Liver (tissue), 9 donors: ENCODE measurements around the gene PARVB. TPM values are rescaled to one million over a fixed set of nuclear protein-coding genes. Genes with fewer than 3 reads are reported as not detected.

Experiments
- DNase-seq: peaks from one replicate; pipeline ENCODE4 v3.0.0-alpha.2; 2017; ENCODE audit warnings: low spot score
- H3K27ac ChIP-seq, 2 donors: one replicate each; pipeline ENCODE4 v1.7.0; 2013; ENCODE audit warnings: inconsistent platforms in 2 of 2, low read length in 2 of 2, control low read depth in 1 of 2, low read depth in 1 of 2, mild to moderate bottlenecking in 1 of 2
- H3K27me3 ChIP-seq, 4 donors: one replicate each; pipeline versions ENCODE4 v1.6.1 to v1.7.0; 2013; ENCODE audit warnings: low read length in 3 of 4, inconsistent platforms in 1 of 4, mild to moderate bottlenecking in 1 of 4, moderate library complexity in 1 of 4; ENCODE audit not compliant: control insufficient read depth in 4 of 4, insufficient read depth in 4 of 4
- H3K36me3 ChIP-seq, 4 donors: one replicate each; pipeline versions ENCODE4 v1.6.1 to v1.7.0; 2013; ENCODE audit warnings: low read length in 3 of 4, mild to moderate bottlenecking in 3 of 4, low read depth in 1 of 4, moderate library complexity in 1 of 4; ENCODE audit not compliant: control insufficient read depth in 4 of 4, insufficient read depth in 3 of 4
- H3K4me1 ChIP-seq, 4 donors: one replicate each; pipeline versions ENCODE4 v1.6.1 to v1.7.0; 2013; ENCODE audit warnings: low read length in 3 of 4, mild to moderate bottlenecking in 3 of 4, moderate library complexity in 1 of 4; ENCODE audit not compliant: control insufficient read depth in 4 of 4, insufficient read depth in 4 of 4
- H3K4me3 ChIP-seq, 3 donors: one replicate each; pipeline versions ENCODE4 v1.6.1 to v1.7.0; 2013; ENCODE audit warnings: low read length in 3 of 3, control low read depth in 1 of 3, low read depth in 1 of 3, mild to moderate bottlenecking in 1 of 3
- H3K9ac ChIP-seq, 2 donors: one replicate each; pipeline ENCODE4 v1.7.0; 2013; ENCODE audit warnings: low read length in 2 of 2, mild to moderate bottlenecking in 2 of 2, moderate library complexity in 2 of 2, control low read depth in 1 of 2, low read depth in 1 of 2
- H3K9me3 ChIP-seq, 4 donors: one replicate each; pipeline versions ENCODE4 v1.6.1 to v1.7.0; 2013; ENCODE audit warnings: low read length in 3 of 4; ENCODE audit not compliant: control insufficient read depth in 4 of 4
- ATF3 ChIP-seq: IDR thresholded peaks from 2 replicates; pipeline ENCODE4 v1.6.1; 2016; ENCODE audit warnings: antibody characterized with exemption
- CTCF ChIP-seq: fragments of 150-350 bp; IDR thresholded peaks from 2 replicates; pipeline ENCODE4 v1.5.1; 2017; ENCODE audit warnings: improper control_type of control experiment, low read depth, low read length; ENCODE audit not compliant: missing input control
- EGR1 ChIP-seq, 2 donors: IDR thresholded peaks; 2 replicates each; pipeline ENCODE4 v1.6.1; 2016 to 2018; ENCODE audit warnings: antibody characterized with exemption in 2 of 2, low read depth in 2 of 2
- FOXA1 ChIP-seq: IDR thresholded peaks from 2 replicates; pipeline ENCODE4 v1.6.1; 2016; ENCODE audit warnings: antibody characterized with exemption
- FOXA2 ChIP-seq: IDR thresholded peaks from 2 replicates; pipeline ENCODE4 v1.6.1; 2016; ENCODE audit warnings: antibody characterized with exemption
- GABPA ChIP-seq, 2 donors: IDR thresholded peaks in 1 of 2; conservative IDR thresholded peaks in 1 of 2; 2 replicates each; pipeline ENCODE4 v1.6.1; 2016; ENCODE audit warnings: antibody characterized with exemption in 2 of 2, mild to moderate bottlenecking in 1 of 2, moderate library complexity in 1 of 2
- HNF4A ChIP-seq, 2 donors: conservative IDR thresholded peaks; 2 replicates each; pipeline ENCODE4 v1.6.1; 2016; ENCODE audit warnings: antibody characterized with exemption in 2 of 2, mild to moderate bottlenecking in 2 of 2
- HNF4G ChIP-seq: IDR thresholded peaks from 2 replicates; pipeline ENCODE4 v1.6.1; 2016; ENCODE audit warnings: antibody characterized with exemption
- JUND ChIP-seq, 2 donors: IDR thresholded peaks; 2 replicates each; pipeline ENCODE4 v1.6.1; 2016; ENCODE audit warnings: antibody characterized with exemption in 2 of 2
- MAX ChIP-seq: IDR thresholded peaks from 2 replicates; pipeline ENCODE4 v1.6.1; 2016; ENCODE audit warnings: antibody characterized with exemption
- NR2F2 ChIP-seq: IDR thresholded peaks from 2 replicates; pipeline ENCODE4 v1.6.1; 2016; ENCODE audit warnings: antibody characterized with exemption
- RAD21 ChIP-seq, 2 donors: IDR thresholded peaks; 2 replicates each; pipeline ENCODE4 v1.6.1; 2016; ENCODE audit warnings: antibody characterized with exemption in 2 of 2, mild to moderate bottlenecking in 2 of 2
- REST ChIP-seq: IDR thresholded peaks from 2 replicates; pipeline ENCODE4 v1.6.1; 2016; ENCODE audit warnings: antibody characterized with exemption, mild to moderate bottlenecking
- RXRA ChIP-seq, 2 donors: IDR thresholded peaks; 2 replicates each; pipeline ENCODE4 v1.6.1; 2017 to 2018; ENCODE audit warnings: antibody characterized with exemption in 2 of 2, mild to moderate bottlenecking in 1 of 2
- SP1 ChIP-seq: IDR thresholded peaks from 2 replicates; pipeline ENCODE4 v1.6.1; 2018; ENCODE audit warnings: antibody characterized with exemption, mild to moderate bottlenecking
- TAF1 ChIP-seq: conservative IDR thresholded peaks from 2 replicates; pipeline ENCODE4 v1.6.1; 2016; ENCODE audit warnings: antibody characterized with exemption, mild to moderate bottlenecking
- YY1 ChIP-seq: IDR thresholded peaks from 2 replicates; pipeline ENCODE4 v1.6.1; 2016; ENCODE audit warnings: antibody characterized with exemption, mild to moderate bottlenecking
- WGBS: extraction: QIAGEN DNeasy Blood & Tissue Kit; methylation state at CpG from one replicate; pipeline ENCODE4 v1.1.7; 2013; 5-methylcytosine and 5-hydroxymethylcytosine counted together
- polyA plus RNA-seq, 2 donors: library from polyadenylated mRNA; stranded (reverse) in 1 of 2; unstranded in 1 of 2; fragments of 200-250 nt in 1 of 2; fragments of >200 nt in 1 of 2; fragmentation: Nextera tagmentation in 1 of 2; extraction: Ambion mirVana in 1 of 2; gene quantifications; one replicate each; pipeline versions ENCODE4 v1.2.1 to v1.2.3, GENCODE V29; 2013 to 2015
- total RNA-seq, 2 donors: library from RNA; depleted of rRNA; stranded (reverse); fragments of >200 nt; gene quantifications; one replicate each; pipeline ENCODE4 v1.2.3, GENCODE V29; 2014
- TF ChIP-seq, protein P1 (sequence below): IDR thresholded peaks from 2 replicates; pipeline ENCODE4 v1.6.1; 2016; ENCODE audit warnings: antibody characterized with exemption
- donor health status: healthy.
- donor health status: healthy.
- donor health status: healthy.
- donor health status: healthy.
- donor health status: healthy.

PARVB gene
- total and polyA plus RNA-seq, 4 donors, result 3.2 to 55.5 (median 17.7) TPM

DNA sequence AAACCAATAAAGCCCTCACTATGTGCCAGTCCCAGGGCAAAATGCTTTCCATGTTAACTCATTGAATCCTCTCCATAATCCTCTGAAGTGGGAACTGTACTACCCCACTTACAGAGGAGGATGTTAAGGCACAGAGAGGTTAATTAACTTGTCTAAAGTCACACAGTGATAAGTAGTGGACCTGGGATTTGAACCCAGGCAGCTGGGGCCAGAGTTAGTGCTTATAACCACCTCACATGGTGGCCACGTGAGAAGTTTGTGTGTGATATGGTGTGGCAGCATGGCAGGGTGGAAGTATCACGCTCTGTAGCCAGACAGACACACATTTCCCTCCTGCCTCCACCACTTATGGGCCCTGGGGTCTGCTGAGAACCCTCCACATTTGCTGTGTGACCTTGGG lies 173.2 kb downstream of the PARVB start:
- Histone ChIP-seq H3K4me3 (no peak overlapping the region), H3K27me3 (no peaks in the 10 kb centered on the region), H3K9me3 (no peaks in the 10 kb centered on the region), H3K36me3 (peaks cover 0 to 2% (median 0%) of the 10 kb centered on the region in 4 donors), H3K27ac (no peak overlapping the region), H3K4me1 (no peaks in the 10 kb centered on the region), H3K9ac (no peak overlapping the region)
- WGBS, result 85% methylated on average over 2 of the region's 2 CpGs
- DNase-seq, result no peak
- TF ChIP-seq FOXA2, result no peak
- no peak for TF ChIP-seq JUND (IDR thresholded peaks at IDR 0.05)
- no peak for TF ChIP-seq REST
- TF ChIP-seq YY1, result no peak
- TF ChIP-seq SP1, result no peak
- no peak for TF ChIP-seq RXRA (IDR thresholded peaks at IDR 0.05)
- no peak for TF ChIP-seq HNF4G
- TF ChIP-seq CTCF, result no peak
- TF ChIP-seq EGR1 (IDR thresholded peaks at IDR 0.05; ENCODE audit: low read depth in 2 of 2), result no peak
- no peak for TF ChIP-seq RAD21 (IDR thresholded peaks at IDR 0.05)
- TF ChIP-seq ATF3, result no peak
- TF ChIP-seq FOXA1, result no peak
- TF ChIP-seq NR2F2, result no peak
- TF ChIP-seq, protein P1, sequence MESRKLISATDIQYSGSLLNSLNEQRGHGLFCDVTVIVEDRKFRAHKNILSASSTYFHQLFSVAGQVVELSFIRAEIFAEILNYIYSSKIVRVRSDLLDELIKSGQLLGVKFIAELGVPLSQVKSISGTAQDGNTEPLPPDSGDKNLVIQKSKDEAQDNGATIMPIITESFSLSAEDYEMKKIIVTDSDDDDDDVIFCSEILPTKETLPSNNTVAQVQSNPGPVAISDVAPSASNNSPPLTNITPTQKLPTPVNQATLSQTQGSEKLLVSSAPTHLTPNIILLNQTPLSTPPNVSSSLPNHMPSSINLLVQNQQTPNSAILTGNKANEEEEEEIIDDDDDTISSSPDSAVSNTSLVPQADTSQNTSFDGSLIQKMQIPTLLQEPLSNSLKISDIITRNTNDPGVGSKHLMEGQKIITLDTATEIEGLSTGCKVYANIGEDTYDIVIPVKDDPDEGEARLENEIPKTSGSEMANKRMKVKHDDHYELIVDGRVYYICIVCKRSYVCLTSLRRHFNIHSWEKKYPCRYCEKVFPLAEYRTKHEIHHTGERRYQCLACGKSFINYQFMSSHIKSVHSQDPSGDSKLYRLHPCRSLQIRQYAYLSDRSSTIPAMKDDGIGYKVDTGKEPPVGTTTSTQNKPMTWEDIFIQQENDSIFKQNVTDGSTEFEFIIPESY, result no peak
- TF ChIP-seq HNF4A (conservative IDR thresholded peaks at IDR 0.05), result no peak
- TF ChIP-seq GABPA (IDR thresholded peaks at IDR 0.05 in 1 of 2, conservative IDR thresholded peaks at IDR 0.05 in 1 of 2), result no peak

DNA sequence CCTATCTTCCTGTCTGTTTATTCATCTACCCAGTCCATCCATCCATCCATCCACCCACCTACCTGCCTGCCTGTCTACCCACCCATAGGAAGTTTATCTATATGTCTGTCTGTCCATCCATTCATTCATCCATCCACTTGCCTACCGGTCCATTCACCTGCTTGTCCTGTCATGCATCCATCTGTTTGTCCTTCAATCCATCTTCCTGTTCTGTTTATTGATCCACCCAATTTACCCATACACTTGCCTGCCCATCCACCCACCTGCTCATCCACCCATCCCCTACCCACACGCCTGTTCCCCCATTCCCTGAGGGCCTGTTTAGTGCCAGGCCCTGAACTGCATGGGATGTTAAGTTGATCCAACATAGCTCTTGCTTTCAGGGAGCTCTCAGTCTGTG lies 175.1 kb downstream of the PARVB start:
- no peak overlapping the region for H3K9ac ChIP-seq
- WGBS, result 77% methylated on average over 2 of the region's 2 CpGs
- no peak overlapping the region for H3K4me3 ChIP-seq
- H3K36me3 ChIP-seq, result peaks cover 0 to 2% (median 0%) of the 10 kb centered on the region in 4 donors
- no peak overlapping the region for H3K27ac ChIP-seq
- H3K27me3 ChIP-seq, result no peaks in the 10 kb centered on the region
- H3K4me1 ChIP-seq, result no peaks in the 10 kb centered on the region
- H3K9me3 ChIP-seq, result no peaks in the 10 kb centered on the region
- DNase-seq, result no peak
- TF ChIP-seq JUND (IDR thresholded peaks at IDR 0.05), result no peak
- TF ChIP-seq ATF3, result no peak
- no peak for TF ChIP-seq FOXA2
- TF ChIP-seq REST, result no peak
- no peak for TF ChIP-seq RAD21 (IDR thresholded peaks at IDR 0.05)
- no peak for TF ChIP-seq TAF1
- TF ChIP-seq HNF4A (conservative IDR thresholded peaks at IDR 0.05), result no peak
- TF ChIP-seq, protein P1, result no peak
- TF ChIP-seq MAX, result no peak
- TF ChIP-seq YY1, result no peak
